GM19452 (cell line): ENCODE measurements around the gene C6orf136.

Experiments
- ATAC-seq: cut with Tn5 transposase; IDR thresholded peaks from one replicate; pipeline ENCODE4 v1.9.1; 2021; ENCODE audit not compliant: unreplicated experiment

Gene C6orf136

DNA sequence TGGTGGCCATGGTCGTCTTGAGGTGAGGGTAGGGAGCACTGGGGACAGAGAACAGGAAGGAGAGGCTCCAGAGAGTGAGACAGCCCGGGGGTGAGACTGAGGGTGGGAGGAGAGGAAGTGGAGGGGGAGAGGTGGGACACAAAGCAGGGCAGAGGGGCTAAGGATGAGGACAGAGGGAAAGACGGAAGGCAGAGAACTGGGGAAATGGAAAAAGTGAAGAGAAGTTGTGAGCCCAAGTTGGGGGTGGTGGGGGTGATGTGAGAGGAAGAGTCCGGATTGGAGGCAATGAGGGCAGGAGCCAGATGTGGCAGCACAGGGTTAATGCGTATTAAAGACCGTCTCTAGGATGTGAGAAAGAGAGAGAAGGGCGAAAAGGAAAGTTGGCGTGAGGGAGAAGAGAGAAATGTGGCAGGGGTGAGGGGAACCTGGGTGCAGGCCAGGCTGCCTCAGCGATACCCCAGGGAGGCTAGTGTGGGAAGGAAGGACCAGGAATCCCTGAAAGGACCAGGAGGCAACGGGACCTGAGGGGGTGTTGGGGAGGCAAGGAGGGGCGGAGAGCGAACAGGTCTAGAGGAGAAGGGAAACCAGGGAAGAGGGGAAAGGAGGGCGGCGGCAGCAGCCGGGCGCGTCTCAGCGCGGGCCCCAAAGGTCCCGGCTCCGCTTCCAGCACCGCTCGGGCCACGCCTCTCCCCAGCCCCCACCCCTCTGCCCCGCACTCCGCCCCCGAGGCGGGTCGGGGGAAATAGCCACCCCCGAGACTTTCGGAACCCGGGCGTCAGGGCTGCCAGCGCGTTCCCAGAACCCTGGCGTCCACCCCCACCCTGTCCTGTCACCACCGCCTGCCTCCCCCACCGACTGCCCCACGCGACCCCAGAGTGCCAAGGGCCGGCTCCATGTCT is 39.3 kb downstream of the C6orf136 start, which contains the start of gene PPP1R18:
PPP1R18 (minus strand) TSS at position 637 of the 899 bp plus-strand sequence; CDS start at position 10, 627 bp downstream.
- ATAC-seq: no peak

DNA sequence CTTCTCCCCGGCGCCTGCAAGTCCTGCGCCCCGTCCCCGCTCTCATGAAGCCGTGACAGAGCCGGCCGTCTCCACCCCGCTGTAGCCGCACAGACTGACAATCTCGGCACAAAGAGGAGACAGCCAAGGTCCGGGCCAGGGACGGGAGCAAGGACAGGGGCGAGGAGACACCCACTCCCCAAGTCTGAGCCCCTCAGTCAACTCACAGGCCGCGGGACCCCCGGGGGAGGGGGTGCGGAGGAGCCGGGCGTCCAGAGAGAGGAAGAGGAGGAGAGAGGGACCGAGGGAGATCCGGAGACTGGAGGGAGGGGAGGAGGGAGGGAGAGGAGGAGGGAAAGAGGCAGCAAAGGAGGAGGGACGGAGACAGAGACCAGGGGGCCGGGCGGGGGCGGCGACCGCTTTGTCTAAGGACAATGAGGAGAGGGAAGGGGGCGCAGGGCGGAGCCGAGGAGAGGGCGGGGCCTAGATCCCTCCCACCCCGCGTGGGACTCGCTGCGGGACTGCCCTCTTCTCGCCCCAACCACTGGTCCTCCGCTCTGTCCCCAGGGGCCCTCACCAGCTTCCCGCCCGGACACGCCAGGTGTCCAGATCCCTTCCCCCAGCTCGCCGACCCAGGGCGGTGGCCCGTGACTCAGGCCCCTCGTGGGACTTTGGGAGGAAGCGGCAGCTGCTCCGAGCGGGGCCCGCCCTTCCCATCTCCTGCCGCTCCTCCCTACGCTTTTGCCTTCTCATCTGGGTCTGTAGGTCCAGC is 40.1 kb downstream of the C6orf136 start:
- peak; percentile 46 for ATAC-seq

DNA sequence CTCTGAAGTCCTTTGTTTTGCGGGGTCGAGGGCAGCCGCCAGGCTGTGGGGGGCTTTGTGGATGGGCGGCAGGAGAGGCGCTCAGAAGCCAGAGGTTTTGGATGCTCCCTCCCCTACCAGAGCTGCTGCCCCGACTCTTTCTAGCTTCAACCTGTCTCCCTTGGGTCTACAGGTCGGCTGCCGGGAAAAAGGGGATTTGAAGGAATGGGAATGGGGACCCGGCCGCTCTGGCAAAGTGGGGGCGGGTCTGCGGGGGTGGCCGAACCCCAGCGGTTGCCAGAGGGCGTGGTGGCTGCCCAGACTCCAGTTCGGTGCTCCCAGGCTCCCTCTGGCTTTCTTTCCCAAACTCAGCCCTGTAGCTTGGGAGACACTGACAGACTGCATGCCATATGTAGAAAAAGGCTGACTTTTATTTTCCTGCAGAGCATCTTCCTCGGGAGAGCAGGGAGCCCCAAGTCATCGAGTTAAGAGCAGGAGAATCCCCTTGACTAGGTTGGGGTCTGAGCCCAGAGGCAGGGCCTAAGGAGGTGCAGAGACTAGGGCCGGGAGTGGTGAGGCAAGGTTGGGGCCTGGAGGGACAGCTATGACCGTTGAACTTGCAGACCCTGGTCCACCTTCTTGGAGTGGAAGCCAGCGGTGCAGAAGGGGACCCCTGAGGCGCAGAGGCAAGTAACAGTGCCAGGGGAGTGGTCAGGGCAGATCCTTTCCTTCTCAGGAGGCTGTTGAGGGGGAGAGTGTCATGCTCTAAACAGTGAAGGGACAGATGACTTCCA is 40.9 kb downstream of the C6orf136 start:
- no peak for ATAC-seq

- no peak for ATAC-seq
These were observed 41.6 kb downstream of the C6orf136 start for GRCh38 chr6:30688569-30688968.

DNA sequence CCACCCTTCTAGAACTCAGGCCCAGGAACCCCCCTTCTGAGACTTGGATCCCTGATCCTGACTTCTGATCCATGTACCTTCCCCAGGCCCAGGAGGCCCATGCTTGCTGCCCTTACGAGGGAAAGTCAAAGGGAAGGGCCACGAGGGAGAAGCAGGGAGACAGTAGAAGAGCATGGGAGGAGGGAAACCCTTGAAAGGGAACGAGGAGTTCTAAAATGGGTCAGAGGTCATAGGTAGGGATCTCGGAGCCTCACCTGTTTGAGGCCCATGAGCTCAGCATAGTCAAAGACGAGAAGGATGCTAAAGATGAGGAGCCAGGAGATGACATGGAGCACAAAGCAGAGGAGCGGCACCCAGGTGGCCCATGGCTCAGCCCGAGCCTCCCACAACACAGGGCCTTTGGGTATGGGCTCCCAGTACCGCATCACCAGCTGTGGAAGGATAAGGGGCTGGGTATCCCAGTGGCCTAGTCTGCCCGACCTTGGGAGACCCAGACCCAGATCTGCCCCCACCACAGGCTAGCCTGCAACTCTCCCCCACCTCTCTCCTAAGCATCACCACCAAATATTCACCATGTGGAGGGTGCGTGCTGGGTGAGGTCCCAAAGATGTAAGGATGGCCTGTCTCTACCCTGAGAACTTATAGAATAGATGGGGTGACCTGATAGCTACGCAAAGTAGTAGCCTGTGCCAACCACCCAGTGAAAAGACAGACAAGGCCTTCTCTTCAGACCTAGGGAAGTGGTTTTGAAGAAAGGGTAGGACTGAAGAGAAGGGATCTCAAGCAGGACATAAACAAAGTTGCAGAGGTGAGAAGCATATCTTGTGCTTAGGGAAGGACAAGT is 42.3 kb downstream of the C6orf136 start:
- ATAC-seq: no peak

DNA sequence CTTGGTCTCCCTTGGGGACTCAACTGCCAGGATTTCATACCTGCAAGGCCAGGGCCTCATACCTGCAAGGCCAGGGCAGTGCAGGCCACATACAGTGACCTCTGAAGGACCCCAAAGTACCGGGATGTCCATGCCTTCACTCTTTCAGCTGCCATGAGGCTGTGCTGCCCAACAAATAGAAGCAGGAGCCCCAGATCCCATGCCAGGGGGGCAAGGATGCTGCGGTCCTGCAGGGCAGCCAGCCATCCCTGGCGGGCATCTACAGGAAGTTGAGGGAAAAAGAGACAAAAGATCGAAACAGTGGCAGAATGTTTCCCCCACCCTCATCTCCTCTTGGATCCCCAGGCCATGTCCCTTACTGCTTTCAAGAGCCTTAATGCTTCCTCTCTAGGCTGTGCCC is 43.1 kb downstream of the C6orf136 start:
- no peak for ATAC-seq

- ATAC-seq: peak; percentile 33
These were observed 43.7 kb downstream of the C6orf136 start, which contains the start of gene NRM for GRCh38 chr6:30690403-30691207. TSS of gene NRM (minus strand) at chr6:30690984. CDS start at chr6:30690974, 10 bp downstream.

DNA sequence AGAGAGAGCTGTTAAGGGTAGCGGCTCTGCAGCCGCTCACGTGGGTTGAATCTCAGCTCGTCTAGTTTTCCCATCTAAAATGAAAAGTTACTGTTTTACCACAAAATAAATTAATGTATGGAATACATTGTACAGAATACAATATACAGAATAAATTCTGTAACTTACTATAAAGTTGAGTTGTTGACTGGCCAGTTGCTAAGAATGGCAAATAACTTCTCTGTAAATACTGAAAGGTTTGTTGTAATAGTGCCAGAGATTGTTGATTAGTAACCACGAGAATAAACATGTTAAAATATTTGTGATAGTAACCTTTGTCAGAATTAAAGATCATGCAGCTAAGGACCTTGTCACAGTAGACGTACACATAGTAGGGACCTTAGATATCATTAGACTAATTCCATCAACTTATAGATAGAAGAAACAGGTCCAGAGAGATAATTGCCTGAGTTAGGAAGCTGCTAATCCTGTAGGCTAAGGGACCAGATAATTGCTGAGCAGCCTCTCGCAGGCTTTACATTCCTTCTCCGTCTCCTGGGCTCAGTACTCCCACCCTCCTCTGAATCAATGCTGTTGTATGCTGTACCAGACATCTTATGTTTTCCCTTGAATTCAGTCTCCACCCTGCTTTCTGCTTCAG is 44.4 kb downstream of the C6orf136 start:
- ATAC-seq: no peak

- ATAC-seq: no peak
These were observed 49.5 kb downstream of the C6orf136 start for GRCh38 chr6:30696432-30696831.

GRCh38 chr6:30700340-30700739 is 53.4 kb downstream of the C6orf136 start:
- ATAC-seq: no peak
